Body of pancreas (tissue), 4 donors: ENCODE data around the gene HORMAD2.

ENCODE experiments used
- CTCF ChIP-seq, 7 experiments: fragments of 450-650 bp in 4 of 7; fragments of 200-600 bp in 3 of 7; sonication (generic) in 3 of 7; IDR thresholded peaks; one replicate each; pipeline ENCODE4 v1.5.1; 2016 to 2019; ENCODE audit warnings: antibody characterized with exemption in 7 of 7
- POLR2A ChIP-seq, 3 donors: fragments of 450-650 bp; IDR thresholded peaks; one replicate each; pipeline ENCODE4 v1.6.1; 2016; ENCODE audit warnings: antibody characterized with exemption in 3 of 3, mild to moderate bottlenecking in 2 of 3

- TF ChIP-seq CTCF (IDR thresholded peaks at IDR 0.05) (no peak), POLR2A (IDR thresholded peaks at IDR 0.05) (no peak)
These were observed 69.9 kb downstream of the HORMAD2 start for GRCh38 chr22:30150212-30150611.
